Vagina (tissue), 2 donors: ENCODE results near the gene RASA3. TPM values are rescaled to one million over a fixed set of nuclear protein-coding genes. Genes with fewer than 3 reads are reported as not detected.
A peak's percentile ranks its signal among the peaks of the same experiment; 100 is the strongest.

Experiments
- DNase-seq, 2 donors: peaks; one replicate each; pipeline ENCODE4 v3.0.0-alpha.2; 2017; ENCODE audit errors: extremely low spot score in 2 of 2
- H3K27ac ChIP-seq: fragments of 200-600 bp; sonication (generic); one replicate; pipeline ENCODE4 v1.5.1; 2019
- H3K27me3 ChIP-seq: fragments of 200-600 bp; sonication (generic); one replicate; pipeline ENCODE4 v1.5.1; 2019
- H3K36me3 ChIP-seq, 2 donors: fragments of 200-600 bp; sonication (generic); one replicate each; pipeline ENCODE4 v1.5.1; 2017 to 2019
- H3K4me1 ChIP-seq: fragments of 200-600 bp; sonication (generic); one replicate; pipeline ENCODE4 v1.5.1; 2019
- H3K4me3 ChIP-seq, 2 donors: fragments of 200-600 bp; sonication (generic); 1 replicate in 1 of 2; 2 replicates in 1 of 2; pipeline ENCODE4 v1.5.1; 2016 to 2019
- H3K9me3 ChIP-seq: fragments of 200-600 bp; sonication (generic); one replicate; pipeline ENCODE4 v1.5.1; 2019
- CTCF ChIP-seq, 3 experiments: fragments of 450-650 bp in 2 of 3; fragments of 200-600 bp in 1 of 3; sonication (generic) in 1 of 3; IDR thresholded peaks; one replicate each; pipeline ENCODE4 v1.5.1; 2017 to 2019; ENCODE audit warnings: antibody characterized with exemption in 3 of 3, mild to moderate bottlenecking in 2 of 3, moderate library complexity in 2 of 3
- POLR2A ChIP-seq, 2 donors: fragments of 450-650 bp; IDR thresholded peaks; one replicate each; pipeline ENCODE4 v1.6.1; 2017; ENCODE audit warnings: antibody characterized with exemption in 2 of 2, mild to moderate bottlenecking in 2 of 2, moderate library complexity in 2 of 2
- POLR2AphosphoS5 ChIP-seq, 2 donors: sonication (generic); formaldehyde crosslinking; IDR thresholded peaks; one replicate each; pipeline ENCODE4 v1.9.0; 2017; ENCODE audit warnings: antibody characterized with exemption in 2 of 2, mild to moderate bottlenecking in 2 of 2, low read depth in 1 of 2; ENCODE audit not compliant: insufficient read depth in 1 of 2
- intact Hi-C: fragments of 100-400 bp; cut with DNase I; formaldehyde crosslinking; loops from one replicate; pipeline ENCODE4 v1.15.1; 2023
- total RNA-seq: library from RNA; depleted of rRNA; stranded (reverse); fragments of >200 nt; gene quantifications from one replicate; pipeline ENCODE4 v1.2.3, GENCODE V29; 2016

RASA3 gene
- total RNA-seq, 1 donor from 2014 or later, result 19.6 TPM

- Histone ChIP-seq H3K27me3 (no peaks in the 10 kb centered on the region), H3K27ac (no peak overlapping the region), H3K9me3 (no peaks in the 10 kb centered on the region), H3K4me3 (no peak overlapping the region), H3K4me1 (peaks cover 47% of the 10 kb centered on the region), H3K36me3 (no peaks in the 10 kb centered on the region)
- no peak for DNase-seq
- intact Hi-C loops, result no loop called here
- TF ChIP-seq POLR2A (IDR thresholded peaks at IDR 0.05) (no peak), CTCF (IDR thresholded peaks at IDR 0.05) (no peak)
These were observed 201.5 kb downstream of the RASA3 start for GRCh38 chr13:113930671-113931637.

GRCh38 chr13:113929628-113930615 is 202.5 kb downstream of the RASA3 start:
- DNase-seq, result no peak
- intact Hi-C loops, result loop anchor here (5.0 to 10.0 kb wide), 2 partner anchors 65 to 108 kb away; partner anchors contain the start of gene GAS6
- Histone ChIP-seq H3K4me1 (peaks cover 41% of the 10 kb centered on the region), H3K4me3 (no peak overlapping the region), H3K27ac (peak overlapping the region; percentile 34), H3K9me3 (no peaks in the 10 kb centered on the region), H3K27me3 (no peaks in the 10 kb centered on the region), H3K36me3 (no peaks in the 10 kb centered on the region)
- no peak for TF ChIP-seq POLR2A (IDR thresholded peaks at IDR 0.05)
- no peak for TF ChIP-seq CTCF (IDR thresholded peaks at IDR 0.05)
- TF ChIP-seq POLR2AphosphoS5 (IDR thresholded peaks at IDR 0.05; ENCODE audit: insufficient read depth in 1 of 2, low read depth in 1 of 2), result no peak

GRCh38 chr13:113928685-113929627 is 203.5 kb downstream of the RASA3 start:
- intact Hi-C loops, result loop anchor here (5.0 to 10.0 kb wide), 2 partner anchors 64 to 107 kb away; partner anchors contain the start of gene GAS6
- no peaks in the 10 kb centered on the region for H3K27me3 ChIP-seq
- TF ChIP-seq POLR2AphosphoS5 (IDR thresholded peaks at IDR 0.05; ENCODE audit: insufficient read depth in 1 of 2, low read depth in 1 of 2) (peak; percentile 20 to 97), CTCF (IDR thresholded peaks at IDR 0.05) (no peak), POLR2A (IDR thresholded peaks at IDR 0.05) (no peak)

More at GRCh38 chr13:113928685-113929627, 203.5 kb downstream of the RASA3 start:
- H3K4me3 ChIP-seq, result no peak overlapping the region
- peaks cover 38% of the 10 kb centered on the region for H3K4me1 ChIP-seq
- no peaks in the 10 kb centered on the region for H3K36me3 ChIP-seq
- H3K27ac ChIP-seq, result peak overlapping the region; percentile 60
- H3K9me3 ChIP-seq, result no peaks in the 10 kb centered on the region
- DNase-seq, result peak in 1 of 2 donors; percentile 96

Other genes starting within 250 kb of the RASA3 start
- gene C13orf46, start 158.5 kb downstream of the RASA3 start, total RNA-seq, result not detected
- gene CFAP97D2, start 46.6 kb upstream of the RASA3 start, total RNA-seq, result not detected
- 60.9 TPM for gene CDC16, start 102.3 kb upstream of the RASA3 start, total RNA-seq
- 31.2 TPM for gene UPF3A, start 149.0 kb upstream of the RASA3 start, total RNA-seq
- gene CHAMP1, start 181.9 kb upstream of the RASA3 start, total RNA-seq, result 19.9 TPM